K562 (cell line): Measurements from ENCODE around the gene ASCC3. TPM values are rescaled to one million over a fixed set of nuclear protein-coding genes. Genes with fewer than 3 reads are reported as not detected.

Experiments
- ATAC-seq: fragments of 200-7000 bp; cut with Tn5 transposase; 3 replicates; pipeline ENCODE4 v1.9.1; 2020; ENCODE audit warnings: moderate library complexity
- BruUV-seq: library from RNA; stranded (reverse); fragments of 400-500 nt; replicated peaks from 2 replicates; lab custom pipeline; 2021; lab: Mats Ljungman, UMichigan
- CTCF ChIA-PET: fragments of 300-600 bp; formaldehyde crosslinking; extraction: SDS; loops from one replicate; lab custom pipeline; 2021; ENCODE audit warnings: low intra/inter-chr PET ratio; lab: Yijun Ruan, JAX
- POLR2A ChIA-PET: fragments of 300-600, 350-650 bp; sonication (Branson Sonifier 250); formaldehyde crosslinking; extraction: SDS; loops from one replicate; lab custom pipeline; 2021; ENCODE audit warnings: antibody characterized with exemption, inconsistent platforms; lab: Yijun Ruan, JAX
- DNase-seq, 4 experiments: peaks; one replicate each; pipeline versions ENCODE4 v3.0.0 to v3.0.0-alpha.2; 2011 to 2018; ENCODE audit warnings: low spot score in 3 of 4, mixed read lengths in 3 of 4; ENCODE audit errors: extremely low read depth in 1 of 4
- FAIRE-seq: peaks from 2 replicates; lab custom pipeline; 2011; peaks lifted over from hg19 to GRCh38; lab: Jason Lieb, UNC
- H2AFZ ChIP-seq: 2 replicates; pipeline ENCODE4 v1.6.0; 2011; ENCODE audit warnings: low read depth, low read length, control low read depth, inconsistent platforms
- H3K27ac ChIP-seq: fragments of 200-600 bp; 3 replicates; pipeline ENCODE4 v1.8.0; 2011; ENCODE audit warnings: low read depth, mild to moderate bottlenecking, control low read depth, inconsistent platforms, low read length, moderate library complexity, mixed read lengths; ENCODE audit errors: extremely low read depth
- H3K27me3 ChIP-seq, 2 experiments: fragments of 300-600 bp in 1 of 2; 2 replicates in 1 of 2; 3 replicates in 1 of 2; pipeline versions ENCODE4 v1.6.0 to v1.8.0; 2011; ENCODE audit warnings: inconsistent platforms in 2 of 2, low read length in 2 of 2, mild to moderate bottlenecking in 1 of 2, mixed read lengths in 1 of 2, moderate library complexity in 1 of 2; ENCODE audit not compliant: control insufficient read depth in 2 of 2, insufficient read depth in 2 of 2
- H3K36me3 ChIP-seq: fragments of 300-600 bp; 3 replicates; pipeline ENCODE4 v1.8.0; 2011; ENCODE audit warnings: mild to moderate bottlenecking, low read length, inconsistent platforms; ENCODE audit not compliant: control insufficient read depth, insufficient read depth
- H3K4me1 ChIP-seq, 2 experiments: fragments of 200-600 bp in 1 of 2; replicated peaks in 1 of 2; 2 replicates in 1 of 2; 3 replicates in 1 of 2; pipeline versions ENCODE4 v1.5.1 to v1.8.0; 2011; ENCODE audit warnings: inconsistent platforms in 2 of 2, low read length in 2 of 2, mild to moderate bottlenecking in 1 of 2, mixed read lengths in 1 of 2, moderate library complexity in 1 of 2; ENCODE audit not compliant: control insufficient read depth in 2 of 2, insufficient read depth in 2 of 2
- H3K4me2 ChIP-seq: 2 replicates; pipeline ENCODE4 v1.6.1; 2011; ENCODE audit warnings: low read length, control low read depth, inconsistent platforms, mixed read lengths; ENCODE audit not compliant: insufficient read depth
- H3K4me3 ChIP-seq: fragments of 200-600 bp; sonication (generic), shearing (Covaris generic); 2 replicates; pipeline ENCODE4 v1.5.1; 2016; ENCODE audit warnings: control low read depth, inconsistent platforms
- H3K79me2 ChIP-seq: fragments of 200-600 bp; 3 replicates; pipeline ENCODE4 v1.8.0; 2011; ENCODE audit warnings: low read length, inconsistent platforms; ENCODE audit not compliant: control insufficient read depth, insufficient read depth
- H3K9ac ChIP-seq, 2 experiments: 2 replicates each; pipeline versions ENCODE4 v1.6.0 to v1.6.1; 2011; ENCODE audit warnings: low read depth in 2 of 2, low read length in 2 of 2, control low read depth in 1 of 2, inconsistent platforms in 1 of 2, mild to moderate bottlenecking in 1 of 2, mixed read lengths in 1 of 2; ENCODE audit not compliant: insufficient read depth in 1 of 2
- H3K9me1 ChIP-seq: one replicate; pipeline ENCODE4 v1.6.0; 2011; ENCODE audit warnings: inconsistent platforms, mild to moderate bottlenecking, low read length, moderate library complexity; ENCODE audit not compliant: control insufficient read depth, insufficient read depth
- H3K9me3 ChIP-seq: replicated peaks from 2 replicates; pipeline ENCODE4 v1.5.1; 2011; ENCODE audit warnings: low read depth, low read length, inconsistent platforms; ENCODE audit not compliant: control insufficient read depth, insufficient read depth
- H4K20me1 ChIP-seq: replicated peaks from 2 replicates; pipeline ENCODE4 v1.6.1; 2011; ENCODE audit warnings: low read length, inconsistent platforms, mixed read lengths; ENCODE audit not compliant: control insufficient read depth, insufficient read depth
- CHD4 ChIP-seq: fragments of 200-600 bp; sonication (generic); IDR thresholded peaks from 3 replicates; pipeline ENCODE4 v1.6.1; 2012; ENCODE audit warnings: low read depth, mild to moderate bottlenecking, mixed read lengths, low read length, inconsistent platforms; ENCODE audit not compliant: insufficient read depth, insufficient replicate concordance, poor library complexity, severe bottlenecking
- HNRNPLL ChIP-seq: fragments of 200-400 bp; formaldehyde crosslinking; IDR thresholded peaks from 2 replicates; pipeline ENCODE4 v1.6.1; 2017; ENCODE audit warnings: low read length, low read depth, mild to moderate bottlenecking; ENCODE audit not compliant: poor library complexity, severe bottlenecking
- PHB2 ChIP-seq: fragments of 450-650 bp; IDR thresholded peaks from 2 replicates; pipeline ENCODE4 v1.6.1; 2017; ENCODE audit warnings: low read depth
- TBP ChIP-seq: optimal IDR thresholded peaks from 2 replicates; pipeline ENCODE3; 2011; ENCODE audit warnings: low read depth, low read length, improper control_type of control experiment
- ZBTB34 ChIP-seq: fragments of 250-450 bp; sonication (Bioruptor Pico); IDR thresholded peaks from 2 replicates; pipeline ENCODE4 v1.8.0; 2021; ENCODE audit warnings: mild to moderate bottlenecking, moderate library complexity
- ZNF583 ChIP-seq: fragments of 250-450 bp; sonication (Bioruptor Pico); IDR thresholded peaks from 2 replicates; pipeline ENCODE4 v1.4.0; 2020
- WGBS: fragments of 100-300 bp; shearing (Covaris generic); methylation state at CpG from one replicate; pipeline ENCODE4 v1.1.6; 2016; ENCODE audit warnings: low coverage, mixed read lengths; ENCODE audit not compliant: insufficient coverage; ENCODE audit errors: missing lambda C conversion rate; 5-methylcytosine and 5-hydroxymethylcytosine counted together
- in situ Hi-C: fragments of 300-500 bp; cut with MboI; formaldehyde crosslinking; loops from 4 replicates; pipeline ENCODE4 v1.15.0; 2018; ENCODE audit warnings: inconsistent platforms, mixed read lengths
- intact Hi-C: fragments of 100-400 bp; cut with micrococcal nuclease; formaldehyde crosslinking; loops from 2 replicates; pipeline ENCODE4 v1.14.2; 2022
- polyA plus RNA-seq, 8 experiments: library from polyadenylated mRNA; depleted of rRNA in 4 of 8; stranded (reverse) in 5 of 8; unstranded in 3 of 8; fragments of >200 nt; fragmentation: Nextera tagmentation in 2 of 8; fragmentation: Illumina TruSeq in 1 of 8; extraction: Ambion mirVana in 2 of 8; extraction: Trizol in 1 of 8; gene quantifications; 2 replicates each; pipeline versions ENCODE4 v1.2.1 to v1.2.3, GENCODE V29; 2011 to 2014; ENCODE audit warnings: inconsistent platforms in 1 of 8, missing spikeins in 1 of 8
- total RNA-seq, 7 experiments: library from RNA; depleted of rRNA in 6 of 7; stranded (reverse); fragments of >200 nt in 6 of 7; fragmentation: Illumina TruSeq in 2 of 7; extraction: Trizol in 2 of 7; gene quantifications; 2 replicates each; pipeline versions ENCODE4 v1.2.1 to v1.2.3, GENCODE V29; 2011 to 2021; ENCODE audit warnings: low replicate concordance in 1 of 7
- TF ChIP-seq, protein P1 (sequence below): IDR thresholded peaks from 3 replicates; pipeline ENCODE4 v1.6.1; 2011; ENCODE audit warnings: borderline replicate concordance, mild to moderate bottlenecking; ENCODE audit not compliant: insufficient read length, insufficient read depth

Gene ASCC3
- total and polyA plus RNA-seq, 9 of the 15 experiments (the other 6 are each of a cell fraction or from before 2014, with no cell fraction given): 16.1 to 56.1 (median 33.9) TPM

GRCh38 chr6:100906325-100906724 is 25.2 kb upstream of the ASCC3 start:
- H3K36me3 ChIP-seq: no peaks in the 10 kb centered on the region
- no peak for DNase-seq
- H3K9me3 ChIP-seq: no peaks in the 10 kb centered on the region
- intact Hi-C loops (no loop called here), in situ Hi-C loops (no loop called here)
- no peak for FAIRE-seq
- no peak for TF ChIP-seq PHB2
- no peak for TF ChIP-seq HNRNPLL
- TF ChIP-seq, protein P1, sequence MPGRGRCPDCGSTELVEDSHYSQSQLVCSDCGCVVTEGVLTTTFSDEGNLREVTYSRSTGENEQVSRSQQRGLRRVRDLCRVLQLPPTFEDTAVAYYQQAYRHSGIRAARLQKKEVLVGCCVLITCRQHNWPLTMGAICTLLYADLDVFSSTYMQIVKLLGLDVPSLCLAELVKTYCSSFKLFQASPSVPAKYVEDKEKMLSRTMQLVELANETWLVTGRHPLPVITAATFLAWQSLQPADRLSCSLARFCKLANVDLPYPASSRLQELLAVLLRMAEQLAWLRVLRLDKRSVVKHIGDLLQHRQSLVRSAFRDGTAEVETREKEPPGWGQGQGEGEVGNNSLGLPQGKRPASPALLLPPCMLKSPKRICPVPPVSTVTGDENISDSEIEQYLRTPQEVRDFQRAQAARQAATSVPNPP: no peak
- TF ChIP-seq ZNF583 (CRISPR knock-in tag): no peak
- TF ChIP-seq ZBTB34 (CRISPR knock-in tag): no peak
- no peak for TF ChIP-seq CHD4
- TF ChIP-seq TBP: no peak
- no peaks in the 10 kb centered on the region for H3K79me2 ChIP-seq
- no peak for ATAC-seq
- WGBS: 6% methylated on average over 1 of the region's 1 CpG
- H3K27me3 ChIP-seq: no peaks in the 10 kb centered on the region
- no peak overlapping the region for H3K4me2 ChIP-seq
- no peak overlapping the region for H3K4me3 ChIP-seq
- no peak overlapping the region for H3K9ac ChIP-seq
- H3K9me1 ChIP-seq: no peaks in the 10 kb centered on the region
- ChIA-PET POLR2A (no interaction called here), CTCF (no interaction called here)
- no peaks in the 10 kb centered on the region for H4K20me1 ChIP-seq
- no peak overlapping the region for H3K27ac ChIP-seq
- H3K4me1 ChIP-seq: no peaks in the 10 kb centered on the region
- no peak overlapping the region for H2AFZ ChIP-seq
- no TSS peak for BruUV-seq
